Erythroblast (primary cell): ENCODE results near the gene ANGPT4.

ENCODE experiments used
- DNase-seq, 2 experiments: peaks; one replicate each; lab custom pipeline; 2025; lab: John Stamatoyannopoulos, UW
- GATA1 ChIP-seq: IDR thresholded peaks from 2 replicates; pipeline ENCODE4 v1.6.1; 2011; ENCODE audit warnings: low read depth, mild to moderate bottlenecking, control low read depth, low read length, moderate library complexity
- POLR2A ChIP-seq: IDR thresholded peaks from 2 replicates; pipeline ENCODE4 v1.6.1; 2011; ENCODE audit warnings: mild to moderate bottlenecking, low read length

ANGPT4 gene

DNA sequence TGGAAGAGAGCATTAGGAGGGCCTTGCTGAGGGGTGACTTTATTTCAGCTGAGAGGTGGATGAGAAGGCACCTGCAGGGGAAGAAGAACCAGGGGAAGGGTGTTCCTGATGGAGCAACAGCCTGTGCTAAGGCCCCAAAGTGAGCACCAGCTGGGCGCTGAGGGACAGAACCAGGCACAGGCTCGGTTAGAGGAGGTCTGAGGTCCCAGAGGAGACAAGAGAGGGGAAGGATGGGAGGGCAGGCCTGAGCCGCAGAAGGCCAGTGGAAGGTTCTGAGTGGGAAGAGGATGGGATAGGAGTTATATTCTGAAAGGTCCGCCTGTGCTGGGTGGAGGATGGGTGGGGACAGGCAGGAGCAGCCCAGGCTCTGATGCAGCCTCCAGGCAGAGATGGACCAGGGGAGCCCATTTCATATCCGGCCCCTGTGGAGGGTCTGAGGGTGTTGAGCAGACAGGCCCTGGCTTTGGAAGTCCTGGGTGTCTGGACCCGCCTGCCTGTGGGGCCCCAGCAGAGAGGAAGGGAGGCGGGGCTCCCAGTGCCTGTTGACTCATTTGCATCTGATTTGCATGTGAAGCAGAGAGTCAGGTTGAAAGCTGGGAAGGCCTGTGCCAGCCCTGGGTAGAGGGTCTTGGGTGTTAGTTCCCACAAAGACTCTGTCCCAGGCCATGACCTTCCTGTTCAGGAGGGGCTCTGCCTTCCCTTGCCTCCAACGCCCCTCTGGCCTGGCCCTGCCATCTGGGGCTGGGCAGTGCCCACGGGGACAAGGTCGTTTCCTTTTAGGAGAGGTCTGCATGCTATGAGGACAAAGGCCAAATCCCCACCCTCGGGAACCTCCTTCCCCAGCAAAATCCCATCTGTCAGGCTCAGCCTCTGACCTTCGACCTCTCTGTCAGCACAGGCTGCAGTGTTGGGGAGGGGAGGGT, 93.2 kb downstream of the ANGPT4 start:
- TF ChIP-seq POLR2A (no peak), GATA1 (no peak)
- DNase-seq: no peak

DNA sequence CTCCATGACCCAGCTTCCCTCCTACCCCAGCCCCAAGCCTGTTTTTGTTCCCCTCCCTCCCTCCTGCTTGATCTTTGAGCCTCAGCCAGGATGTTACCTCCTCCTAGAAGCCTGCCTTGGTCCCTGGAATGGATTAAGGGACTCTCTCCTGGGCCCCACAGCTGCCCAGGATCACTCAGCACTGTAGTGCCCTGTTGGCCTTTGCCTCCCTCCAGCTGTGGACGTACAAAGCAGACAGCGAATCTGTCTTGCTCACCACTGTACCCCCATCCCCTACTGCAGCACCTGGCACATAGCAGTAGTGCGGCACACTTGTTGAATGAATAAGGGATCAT, 94.4 kb downstream of the ANGPT4 start:
- TF ChIP-seq GATA1 (no peak), POLR2A (no peak)
- DNase-seq: no peak

DNA sequence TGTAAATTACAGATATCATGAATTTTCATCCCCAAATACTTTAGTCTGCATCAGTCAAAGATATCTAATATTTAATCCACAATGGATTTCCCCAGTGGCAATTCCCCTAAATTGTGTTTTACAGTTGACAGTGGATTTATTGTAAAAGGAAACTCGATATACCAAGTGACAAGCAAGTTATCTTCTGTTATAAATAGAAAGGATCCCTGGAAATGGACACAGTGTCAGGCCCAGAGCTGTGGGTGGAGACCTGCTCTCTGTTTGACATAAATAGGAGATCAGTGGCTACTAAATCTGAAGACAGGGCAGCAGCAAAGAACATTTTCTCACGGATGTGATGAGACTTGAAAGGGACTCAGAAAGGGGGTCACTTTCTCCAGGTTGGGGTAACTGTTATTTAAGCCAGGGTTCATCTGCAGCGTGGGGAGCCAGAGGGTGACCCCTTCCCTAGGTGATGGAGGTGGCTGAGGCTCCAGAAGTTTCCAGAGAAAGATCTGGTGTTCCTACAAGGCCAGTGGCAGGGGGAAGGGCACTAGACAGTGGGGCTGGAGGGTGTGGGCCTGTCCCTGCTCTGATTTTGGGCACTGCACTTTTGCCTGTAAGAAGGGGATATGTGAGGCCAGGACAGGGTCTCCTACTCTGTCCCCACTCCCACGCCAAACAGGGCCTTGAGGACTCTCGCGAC, 94.9 kb downstream of the ANGPT4 start:
- TF ChIP-seq POLR2A (no peak), GATA1 (no peak)
- DNase-seq: no peak

DNA sequence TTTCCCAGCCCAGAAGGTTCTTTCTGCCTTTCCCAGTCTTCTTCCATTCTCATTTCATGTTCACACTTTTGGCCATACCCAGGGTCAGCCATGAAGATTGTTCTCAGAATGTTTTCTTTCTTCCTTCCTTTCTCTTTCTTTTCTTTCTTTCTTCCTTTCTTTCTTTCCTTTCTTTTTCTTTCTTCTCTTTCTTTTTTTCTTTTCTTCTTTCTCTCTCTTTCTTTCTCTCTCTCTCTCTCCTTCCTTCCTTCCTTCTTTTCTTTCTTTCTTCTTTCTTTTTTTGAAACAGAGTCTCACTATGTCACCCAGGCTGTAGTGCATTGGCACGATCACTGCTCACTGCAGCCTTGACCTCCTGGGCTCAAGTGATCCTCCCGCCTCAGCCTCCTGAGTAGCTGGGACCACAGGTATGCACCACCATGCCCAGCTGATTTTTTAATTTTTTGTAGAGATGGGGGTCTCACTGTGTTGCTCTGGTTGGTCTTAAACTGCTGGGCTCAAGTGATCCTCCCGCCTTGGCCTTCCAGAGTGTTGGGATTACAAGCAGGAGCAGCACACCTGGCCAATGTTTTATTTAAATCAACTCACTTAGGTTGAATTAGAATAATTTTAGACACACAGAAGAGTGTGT, 95.7 kb downstream of the ANGPT4 start:
- TF ChIP-seq POLR2A: no peak
- no peak for TF ChIP-seq GATA1
- no peak for DNase-seq
